Uterus (tissue), 2 donors: ENCODE data around the gene DNAAF1.

Source experiments
- POLR2A ChIP-seq, 2 donors: fragments of 450-650 bp; IDR thresholded peaks; one replicate each; pipeline ENCODE4 v1.6.1; 2016; ENCODE audit warnings: antibody characterized with exemption in 2 of 2, mild to moderate bottlenecking in 1 of 2, moderate library complexity in 1 of 2
- TF ChIP-seq, protein P1 (sequence below), 4 experiments: fragments of 200-600 bp in 2 of 4; fragments of 450-650 bp in 2 of 4; sonication (generic) in 2 of 4; IDR thresholded peaks; one replicate each; pipeline ENCODE4 v1.5.1; 2016 to 2019; ENCODE audit warnings: antibody characterized with exemption in 4 of 4, mild to moderate bottlenecking in 2 of 4, moderate library complexity in 1 of 4

DNA sequence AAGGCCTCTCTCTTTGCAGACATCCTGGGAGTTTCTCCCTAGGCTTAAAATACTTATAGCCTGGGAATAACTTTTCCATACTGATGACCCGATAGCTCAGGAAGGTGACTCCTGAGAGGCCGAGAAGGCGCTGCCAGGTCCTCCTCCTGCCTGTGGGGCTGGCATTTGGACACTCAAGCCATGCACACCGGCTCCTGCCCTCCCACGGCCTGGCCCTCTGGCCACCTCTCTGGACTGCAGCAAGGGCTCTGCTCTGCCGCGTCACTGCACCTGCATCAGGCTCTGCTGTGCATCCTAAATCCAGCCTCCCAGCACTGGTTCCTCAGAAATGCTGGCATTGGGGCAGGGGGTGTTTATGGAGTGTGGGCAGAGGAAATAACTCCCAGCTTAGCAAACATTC lies 80.5 kb downstream of the DNAAF1 start:
- TF ChIP-seq, protein P1, sequence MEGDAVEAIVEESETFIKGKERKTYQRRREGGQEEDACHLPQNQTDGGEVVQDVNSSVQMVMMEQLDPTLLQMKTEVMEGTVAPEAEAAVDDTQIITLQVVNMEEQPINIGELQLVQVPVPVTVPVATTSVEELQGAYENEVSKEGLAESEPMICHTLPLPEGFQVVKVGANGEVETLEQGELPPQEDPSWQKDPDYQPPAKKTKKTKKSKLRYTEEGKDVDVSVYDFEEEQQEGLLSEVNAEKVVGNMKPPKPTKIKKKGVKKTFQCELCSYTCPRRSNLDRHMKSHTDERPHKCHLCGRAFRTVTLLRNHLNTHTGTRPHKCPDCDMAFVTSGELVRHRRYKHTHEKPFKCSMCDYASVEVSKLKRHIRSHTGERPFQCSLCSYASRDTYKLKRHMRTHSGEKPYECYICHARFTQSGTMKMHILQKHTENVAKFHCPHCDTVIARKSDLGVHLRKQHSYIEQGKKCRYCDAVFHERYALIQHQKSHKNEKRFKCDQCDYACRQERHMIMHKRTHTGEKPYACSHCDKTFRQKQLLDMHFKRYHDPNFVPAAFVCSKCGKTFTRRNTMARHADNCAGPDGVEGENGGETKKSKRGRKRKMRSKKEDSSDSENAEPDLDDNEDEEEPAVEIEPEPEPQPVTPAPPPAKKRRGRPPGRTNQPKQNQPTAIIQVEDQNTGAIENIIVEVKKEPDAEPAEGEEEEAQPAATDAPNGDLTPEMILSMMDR (IDR thresholded peaks at IDR 0.05), result no peak
- TF ChIP-seq POLR2A (IDR thresholded peaks at IDR 0.05), result no peak
